Measurements from ENCODE around the gene SNAP29.
"Not testable (repeated sequence)": the region's sequence is repeated elsewhere in the genome, so short reads cannot be mapped to it uniquely, and the experiment has no call there.

The SNAP29 gene

DNA sequence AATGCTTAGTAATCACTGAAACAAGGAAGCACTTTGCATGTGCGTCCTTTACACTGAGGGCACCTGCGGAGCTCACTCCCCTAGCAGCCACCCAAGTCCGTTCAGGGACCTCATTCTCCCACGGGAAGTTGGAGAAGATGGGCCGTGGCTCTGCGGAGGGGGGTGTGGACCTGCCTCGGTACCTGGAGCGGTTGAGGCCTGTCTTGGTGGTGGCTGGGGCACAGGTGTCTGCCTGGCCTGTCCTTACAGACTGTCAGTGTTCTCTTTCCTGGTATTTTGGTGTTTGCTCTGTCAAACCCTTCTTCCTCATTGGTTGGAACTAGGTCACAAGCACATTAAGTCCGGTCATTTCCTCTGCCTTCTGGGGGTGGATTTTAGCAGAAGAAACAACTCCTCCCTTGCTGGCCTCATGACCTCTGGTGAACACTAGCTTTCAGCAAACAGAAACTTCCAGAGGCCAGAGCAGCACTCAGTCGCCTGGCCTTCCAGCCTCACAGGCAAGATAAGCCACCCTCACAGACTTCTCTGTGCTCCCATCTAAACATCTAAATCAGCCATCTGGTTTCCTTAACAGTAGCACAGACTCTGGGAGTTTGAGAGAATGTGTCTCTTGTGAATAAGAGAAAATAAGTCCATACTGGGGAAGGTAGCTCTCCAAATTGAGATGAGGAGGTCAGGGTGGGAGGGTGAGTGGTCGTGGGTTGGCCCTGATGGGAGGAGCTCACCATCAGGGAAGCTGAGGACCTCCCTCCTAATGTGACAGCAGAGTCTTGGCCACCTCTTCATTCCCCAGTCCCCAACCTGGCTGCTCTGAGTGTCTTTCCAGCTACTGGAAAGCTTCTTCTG lies 8.6 kb downstream of the SNAP29 start:
- no peak for DNase-seq (ENCODE audit: low read depth)

- DNase-seq (ENCODE audit: low read depth), result no peak
Observed at GRCh38 chr22:20868025-20868962, 9.5 kb downstream of the SNAP29 start.

- no peak for DNase-seq (ENCODE audit: low read depth)
Observed at GRCh38 chr22:20869234-20869633, 10.4 kb downstream of the SNAP29 start.

DNA sequence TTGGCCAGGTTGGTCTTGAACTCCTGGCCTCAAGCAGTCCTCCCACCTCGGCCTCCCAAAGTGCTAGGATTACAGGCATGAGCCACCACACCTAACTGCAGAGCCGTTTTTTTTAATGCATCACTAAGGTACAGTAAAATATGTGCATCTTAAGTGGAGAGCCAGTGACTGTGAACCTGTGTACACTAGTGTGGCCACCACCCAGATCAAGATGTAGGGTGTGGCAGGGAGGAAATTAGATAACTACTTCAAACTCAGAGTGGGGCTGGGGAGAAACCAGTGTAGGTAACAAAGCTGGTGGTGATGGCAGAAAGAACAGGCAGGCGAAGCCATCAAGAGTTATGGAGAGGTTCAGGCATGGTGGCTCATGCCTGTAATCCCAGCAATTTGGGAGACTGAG lies 14.4 kb downstream of the SNAP29 start:
- no peak for DNase-seq (ENCODE audit: low read depth)

DNA sequence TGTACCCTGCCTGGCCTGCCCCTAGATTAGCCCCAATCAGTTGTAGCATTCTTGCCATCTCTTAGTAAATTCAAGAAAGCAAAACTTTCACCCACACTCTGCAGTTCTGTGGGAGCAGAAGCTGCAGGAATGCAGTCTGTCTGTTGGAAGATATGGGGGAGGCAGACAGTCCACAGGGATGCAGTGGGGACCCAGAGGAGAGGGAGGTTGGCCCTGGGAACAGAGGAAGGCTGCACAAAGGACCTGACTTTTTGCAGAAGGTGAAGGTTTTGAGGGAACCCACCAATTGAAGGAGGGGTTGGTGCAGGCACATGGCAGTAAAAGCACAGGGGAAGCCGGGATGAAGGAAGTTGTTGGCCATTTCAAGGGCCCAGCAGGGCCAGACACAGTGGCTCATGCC lies 16.5 kb downstream of the SNAP29 start:
- DNase-seq (ENCODE audit: low read depth), result no peak

GRCh38 chr22:20877715-20878114 lies 18.9 kb downstream of the SNAP29 start:
- DNase-seq (ENCODE audit: low read depth), result no peak

GRCh38 chr22:20881231-20881630 lies 22.4 kb downstream of the SNAP29 start:
- DNase-seq (ENCODE audit: low read depth), result no peak

GRCh38 chr22:20881869-20882815 lies 23.3 kb downstream of the SNAP29 start:
- no peak for DNase-seq (ENCODE audit: low read depth)

DNA sequence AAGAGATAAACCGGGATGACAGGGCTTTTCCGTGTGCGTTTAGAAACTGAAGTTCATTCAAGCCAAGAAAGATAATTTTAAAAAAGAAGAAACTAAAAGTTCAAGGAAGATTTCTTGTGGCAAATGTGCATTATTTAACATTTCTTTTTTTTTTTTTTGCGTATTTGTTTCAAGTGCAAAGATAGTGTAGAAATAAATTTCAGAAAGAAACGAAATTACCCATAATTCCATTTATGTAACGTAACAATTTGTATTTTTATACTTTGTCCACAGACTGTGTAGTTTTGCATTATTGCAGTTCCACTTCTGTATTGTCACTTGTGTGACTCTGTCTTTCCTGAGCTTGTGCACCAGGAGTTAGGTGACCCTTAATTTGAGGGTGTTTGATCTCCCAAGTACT lies 24.0 kb downstream of the SNAP29 start:
- no peak for DNase-seq (ENCODE audit: low read depth)

GRCh38 chr22:20884454-20884853 lies 25.6 kb downstream of the SNAP29 start:
- no peak for DNase-seq (ENCODE audit: low read depth)

- DNase-seq (ENCODE audit: low read depth), result no peak
Observed at GRCh38 chr22:20885017-20885556, 26.3 kb downstream of the SNAP29 start.

DNA sequence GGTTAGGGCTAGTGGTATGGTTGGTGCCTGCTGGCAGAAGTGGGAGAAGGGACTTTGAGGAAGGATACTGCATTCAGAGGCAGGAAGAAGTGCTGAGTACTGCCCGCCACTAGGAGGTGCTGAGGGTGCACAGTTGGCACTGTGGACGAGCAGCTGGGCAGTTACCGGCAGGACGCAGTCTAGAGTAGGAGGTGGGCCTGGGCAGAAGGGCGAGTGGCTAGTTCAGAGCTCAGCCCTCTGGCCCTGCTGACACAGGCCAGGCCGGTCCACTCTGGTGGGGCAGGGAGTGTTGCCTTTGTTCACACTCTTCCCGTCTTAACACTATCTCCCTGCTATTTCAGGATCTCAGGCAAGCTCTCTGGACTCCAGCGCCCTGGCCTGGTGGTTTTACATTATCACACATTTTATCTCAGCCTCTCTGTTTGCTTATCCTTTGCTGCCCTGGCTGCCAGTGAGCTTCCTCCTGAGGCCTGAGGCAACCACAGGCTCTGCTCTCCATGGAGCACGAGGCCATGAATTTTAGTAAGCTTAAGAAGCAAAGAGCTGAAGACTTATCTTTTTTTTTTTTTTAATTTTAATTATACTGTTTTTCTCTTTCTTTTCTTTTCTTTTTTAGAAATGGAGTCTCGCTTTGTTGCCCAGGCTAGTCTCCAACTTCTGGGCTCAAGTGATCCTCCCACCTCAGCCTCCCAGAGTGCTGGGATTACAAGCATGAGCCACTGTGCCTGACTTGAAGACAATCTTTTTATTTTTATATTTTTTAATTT lies 26.9 kb downstream of the SNAP29 start:
- peak; percentile 7 for DNase-seq (ENCODE audit: low read depth)

GRCh38 chr22:20887375-20887774 lies 28.6 kb downstream of the SNAP29 start:
- no peak for DNase-seq (ENCODE audit: low read depth)

- DNase-seq (ENCODE audit: low read depth), result no peak
Observed at GRCh38 chr22:20889025-20889704, 30.4 kb downstream of the SNAP29 start.

DNA sequence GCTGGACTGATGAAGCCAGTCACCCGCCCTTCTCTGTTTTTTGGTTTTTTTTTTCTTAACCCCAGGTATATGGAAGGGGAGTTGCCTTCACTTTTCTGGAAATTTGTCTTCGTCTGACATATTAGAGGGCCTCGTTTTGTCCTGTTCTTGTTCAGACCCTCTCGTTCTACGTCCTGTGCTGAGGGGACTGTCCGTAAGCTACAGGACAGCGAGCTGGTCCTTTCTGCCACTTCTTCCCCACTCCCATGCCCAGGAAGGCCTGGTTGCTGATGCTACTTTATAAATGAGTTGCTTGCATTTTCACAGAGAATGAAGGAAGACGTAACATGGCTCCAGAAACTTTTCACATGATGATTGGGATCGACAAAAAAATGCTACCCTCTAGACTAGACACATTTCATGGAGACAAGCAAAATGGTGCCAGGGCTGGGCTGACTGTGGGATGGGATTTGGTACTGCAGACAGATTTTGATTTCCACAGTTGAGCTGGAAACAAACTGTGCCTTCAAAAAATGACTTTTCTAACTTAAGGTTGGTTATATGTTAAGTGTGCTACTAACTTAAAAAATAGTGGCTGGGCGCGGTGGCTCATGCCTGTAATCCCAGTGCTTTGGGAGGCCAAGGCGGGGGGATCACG lies 31.2 kb downstream of the SNAP29 start:
- no peak for DNase-seq (ENCODE audit: low read depth)

- DNase-seq (ENCODE audit: low read depth), result no peak
Observed at GRCh38 chr22:20890975-20891374, 32.2 kb downstream of the SNAP29 start.

GRCh38 chr22:20897737-20898136 lies 38.9 kb downstream of the SNAP29 start:
- not testable (repeated sequence) for DNase-seq (ENCODE audit: low read depth)

- DNase-seq (ENCODE audit: low read depth), result no peak
Observed at GRCh38 chr22:20899827-20900423, 41.1 kb downstream of the SNAP29 start.

Measured in HS-27A (cell line).